ENCODE data around the gene HAUS3.

HAUS3 gene

DNA sequence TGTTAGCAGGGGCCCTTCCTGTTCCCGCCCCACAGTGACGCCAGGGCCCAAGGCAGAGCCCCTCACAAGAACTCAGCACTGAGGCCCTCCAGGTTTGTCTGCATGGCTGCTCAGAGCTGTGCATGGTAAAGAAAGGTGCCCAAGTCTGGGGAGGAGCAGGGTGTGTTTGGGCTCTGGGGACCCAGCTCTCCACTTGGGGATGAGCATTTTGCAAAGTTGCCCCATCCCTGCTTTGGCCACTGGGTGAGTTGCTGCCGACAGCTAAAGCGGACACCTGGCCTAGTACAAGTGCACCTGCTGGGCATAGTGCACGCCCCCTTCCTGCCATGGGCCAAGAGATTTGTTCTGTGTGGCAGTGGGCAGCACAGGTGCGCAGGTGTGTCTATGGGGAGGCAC is 22.0 kb upstream of the HAUS3 start:
- no peak for DNase-seq (ENCODE audit: low read depth)

DNA sequence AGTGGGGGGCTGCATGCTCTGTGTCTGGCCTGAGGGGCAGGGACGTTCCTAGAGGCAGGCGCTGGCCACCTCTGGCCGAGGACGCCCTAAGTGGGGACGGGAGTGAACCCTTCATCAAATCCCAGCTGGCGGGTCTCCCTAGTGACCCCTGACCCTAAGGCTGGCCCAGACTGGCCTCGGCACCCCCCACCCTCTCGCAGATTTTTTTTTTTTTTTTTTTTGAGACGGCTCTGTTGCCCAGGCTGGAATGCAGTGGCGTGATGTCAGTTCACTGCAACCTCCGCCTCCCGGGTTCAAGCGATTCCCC is 21.0 kb upstream of the HAUS3 start:
- no peak for DNase-seq (ENCODE audit: low read depth)

DNA sequence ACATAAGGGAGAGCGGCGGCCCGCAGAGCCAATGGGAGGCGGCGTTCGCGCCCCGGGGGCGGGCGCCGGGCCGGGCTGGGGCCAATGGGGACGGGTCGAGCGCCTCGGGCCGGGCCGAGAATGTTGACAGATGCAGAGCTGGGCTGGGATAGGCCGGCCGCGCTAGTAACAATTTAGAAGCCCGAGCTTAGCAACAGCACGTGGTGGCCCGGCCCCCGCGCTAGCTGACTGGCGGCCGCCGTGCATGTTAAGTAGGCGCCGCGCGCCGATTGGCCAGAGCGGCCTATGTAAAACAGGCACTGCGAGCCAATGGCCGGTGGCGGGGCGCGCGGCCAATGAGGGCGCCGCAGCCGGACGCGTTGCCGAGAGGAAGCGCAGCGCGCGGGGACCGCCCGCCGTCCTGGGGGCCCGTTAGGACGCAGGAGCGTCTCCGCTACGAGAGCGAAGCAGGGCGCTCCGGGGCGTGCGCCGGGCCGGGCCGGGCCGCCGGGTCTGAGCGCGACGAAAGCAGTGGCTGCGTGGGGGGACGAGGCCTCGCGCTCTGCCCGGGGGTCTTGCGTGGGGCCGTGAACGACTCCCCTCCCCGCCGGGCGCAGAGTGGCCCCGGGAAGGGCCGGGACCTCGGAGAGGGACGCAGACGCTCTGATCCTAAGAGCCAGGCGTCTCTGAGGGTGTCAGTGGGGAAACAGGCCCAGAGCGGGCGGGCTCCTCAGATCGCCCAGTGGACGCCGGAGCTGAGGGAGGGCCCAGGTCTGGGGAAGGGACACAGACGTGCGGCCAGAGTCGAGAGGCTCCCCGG is 20.4 kb upstream of the HAUS3 start:
- peak; percentile 100 for DNase-seq (ENCODE audit: low read depth)

DNA sequence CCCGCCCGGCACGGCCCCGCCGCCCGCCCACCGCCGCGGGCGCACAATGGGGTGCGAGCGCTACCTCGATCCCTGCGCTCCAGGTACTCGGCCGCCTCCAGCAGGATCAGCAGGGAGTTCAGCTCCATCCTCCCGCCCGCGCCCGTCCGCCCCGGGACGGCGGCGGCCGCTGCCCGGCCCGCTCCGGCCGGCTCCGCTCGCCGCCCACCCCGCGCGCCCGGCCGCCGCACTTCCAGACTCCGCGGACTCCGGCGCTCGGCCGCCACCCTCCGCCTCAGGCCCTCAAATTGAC is 19.9 kb upstream of the HAUS3 start, which contains the start of gene MXD4:
Gene MXD4 (minus strand): TSS at position 257 of the 292 bp plus-strand sequence. CDS start 129 bp downstream, at position 128.
- DNase-seq (ENCODE audit: low read depth), result no peak

DNA sequence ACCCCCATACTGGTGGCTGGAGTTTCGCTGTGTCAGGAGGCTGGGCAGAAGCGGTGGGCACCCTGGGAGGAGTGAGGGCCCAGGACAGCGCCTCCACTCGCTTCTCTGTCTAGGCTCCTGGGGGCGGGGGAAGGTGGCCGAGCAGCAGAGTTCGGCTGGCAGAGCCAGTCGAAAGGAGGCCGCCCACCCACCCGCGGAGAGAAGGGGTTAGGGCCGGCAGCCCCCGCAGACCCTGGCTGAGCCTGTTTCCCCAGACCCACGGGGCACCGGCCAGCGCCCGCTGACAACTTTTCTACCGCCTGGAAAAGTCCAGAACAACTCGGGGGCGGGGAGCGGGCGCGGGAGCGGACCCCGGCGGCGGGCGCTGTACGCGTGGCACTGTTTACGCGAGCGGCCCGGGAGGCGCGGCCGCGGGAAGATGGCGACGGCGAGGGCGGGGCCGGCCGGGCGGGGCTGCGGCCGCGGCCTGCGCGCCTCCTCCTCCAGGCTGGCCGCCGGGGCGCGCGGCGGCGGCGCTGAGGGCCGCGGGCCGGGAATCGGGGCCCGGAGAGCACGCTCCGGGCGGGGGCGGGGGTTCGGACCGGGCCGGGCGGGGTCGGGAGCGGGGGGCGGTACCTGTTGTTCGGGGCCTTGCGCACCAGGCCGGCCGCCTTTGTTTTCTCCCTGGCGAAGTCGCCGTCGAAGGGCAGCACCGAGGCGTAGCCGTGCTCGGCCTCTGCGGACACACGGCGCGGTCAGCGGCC is 19.4 kb upstream of the HAUS3 start:
- peak; percentile 66 for DNase-seq (ENCODE audit: low read depth)

DNA sequence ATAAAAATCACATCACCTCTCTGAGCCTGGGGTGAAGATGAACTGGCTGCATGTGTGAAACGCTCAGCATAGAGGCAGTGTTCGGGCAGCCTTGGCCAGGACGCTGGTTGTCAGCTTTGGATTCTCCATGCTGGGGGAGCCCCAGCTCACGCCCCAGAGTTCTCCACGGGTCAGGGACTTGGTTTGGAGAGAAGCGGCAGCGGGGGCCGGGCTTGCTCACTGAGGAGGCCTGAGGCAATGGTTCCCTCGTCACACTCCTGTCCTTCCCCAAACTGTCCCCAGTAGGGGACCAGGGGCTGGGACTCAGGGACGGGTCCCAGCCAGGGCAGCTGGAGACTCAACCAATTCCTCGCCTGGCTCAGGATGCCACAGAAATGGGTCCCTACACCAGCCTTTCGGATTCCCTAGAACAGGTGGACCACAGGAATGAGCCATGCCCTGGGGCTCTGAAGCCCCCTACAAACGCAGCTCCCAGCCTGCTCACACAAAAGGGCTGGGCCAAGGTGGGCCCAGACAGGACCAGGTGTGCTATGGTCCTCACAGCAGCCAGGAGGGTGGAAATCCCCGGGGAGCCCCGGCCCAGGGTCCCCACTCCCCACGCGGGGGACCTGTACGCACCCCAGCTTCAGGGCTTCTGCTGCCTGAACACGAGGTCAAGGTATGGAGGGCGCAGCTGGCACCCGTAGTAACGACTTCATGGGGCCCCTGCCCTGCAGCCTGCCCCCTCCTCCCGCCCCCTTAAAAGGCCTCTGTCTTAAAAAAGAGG is 18.6 kb upstream of the HAUS3 start:
- DNase-seq (ENCODE audit: low read depth), result peak; percentile 9

DNA sequence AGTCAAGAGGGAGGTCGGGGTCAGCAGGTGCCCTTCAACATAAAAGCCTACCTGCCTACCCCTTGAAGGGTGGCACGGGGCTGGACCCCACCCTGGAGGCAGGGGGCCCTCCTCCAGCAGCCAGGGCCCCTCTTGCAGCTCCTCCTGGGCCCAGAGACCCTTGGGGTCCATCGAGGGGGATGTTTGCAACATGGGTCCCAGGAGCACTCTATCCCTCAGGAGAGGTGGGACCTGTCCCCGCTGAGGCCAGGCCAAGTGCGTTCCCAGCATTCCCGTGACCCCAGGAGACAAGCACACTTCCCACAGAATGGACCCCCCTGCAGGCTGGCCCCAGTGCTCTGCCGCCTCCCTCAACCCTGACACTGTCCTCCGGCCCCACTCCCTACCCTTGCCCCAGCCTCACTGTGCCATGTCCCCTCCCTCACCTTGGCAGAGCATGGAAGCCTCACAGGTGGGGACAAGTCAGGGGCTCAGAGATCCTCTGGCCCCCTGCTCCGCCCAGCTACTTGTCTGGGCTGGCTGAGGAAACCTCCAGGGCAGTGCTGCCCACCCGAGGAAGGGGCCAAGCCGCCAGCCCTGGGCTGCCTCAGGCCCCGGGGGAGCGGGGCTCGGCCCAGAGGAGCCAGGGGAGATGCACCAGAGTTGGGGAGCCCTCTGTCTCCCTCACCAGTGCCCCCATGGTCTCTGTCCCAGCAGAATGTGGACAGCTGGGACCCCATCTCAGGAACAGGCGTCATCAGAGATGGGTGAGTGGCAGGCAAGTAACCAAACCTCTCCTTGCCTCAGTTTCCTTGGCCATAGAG is 17.8 kb upstream of the HAUS3 start:
- no peak for DNase-seq (ENCODE audit: low read depth)

DNA sequence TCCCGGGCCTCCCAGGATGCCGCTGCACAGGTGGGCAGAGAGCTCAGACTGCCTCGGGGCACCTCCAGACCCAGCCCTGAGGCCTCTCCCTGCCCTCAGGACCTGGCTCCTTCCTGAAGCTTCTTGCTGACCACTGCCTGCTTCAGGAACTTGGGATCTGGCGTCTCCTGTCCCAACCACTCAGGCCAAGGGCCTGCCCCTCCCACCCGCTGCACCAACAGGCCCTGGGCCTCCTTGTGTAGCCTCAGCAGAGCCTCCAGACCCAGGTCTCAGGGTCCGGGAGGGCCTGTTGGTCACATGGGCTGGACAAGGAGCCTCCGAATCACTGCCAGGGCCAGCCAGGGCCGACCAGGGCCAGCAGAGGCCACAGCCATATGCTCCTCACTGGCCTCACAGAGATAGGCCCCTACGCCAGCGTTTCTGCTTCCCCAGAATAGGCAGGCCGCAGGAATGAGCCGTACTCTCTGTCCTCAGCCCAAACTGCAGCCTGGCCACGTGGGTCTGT is 17.2 kb upstream of the HAUS3 start:
- DNase-seq (ENCODE audit: low read depth), result no peak

DNA sequence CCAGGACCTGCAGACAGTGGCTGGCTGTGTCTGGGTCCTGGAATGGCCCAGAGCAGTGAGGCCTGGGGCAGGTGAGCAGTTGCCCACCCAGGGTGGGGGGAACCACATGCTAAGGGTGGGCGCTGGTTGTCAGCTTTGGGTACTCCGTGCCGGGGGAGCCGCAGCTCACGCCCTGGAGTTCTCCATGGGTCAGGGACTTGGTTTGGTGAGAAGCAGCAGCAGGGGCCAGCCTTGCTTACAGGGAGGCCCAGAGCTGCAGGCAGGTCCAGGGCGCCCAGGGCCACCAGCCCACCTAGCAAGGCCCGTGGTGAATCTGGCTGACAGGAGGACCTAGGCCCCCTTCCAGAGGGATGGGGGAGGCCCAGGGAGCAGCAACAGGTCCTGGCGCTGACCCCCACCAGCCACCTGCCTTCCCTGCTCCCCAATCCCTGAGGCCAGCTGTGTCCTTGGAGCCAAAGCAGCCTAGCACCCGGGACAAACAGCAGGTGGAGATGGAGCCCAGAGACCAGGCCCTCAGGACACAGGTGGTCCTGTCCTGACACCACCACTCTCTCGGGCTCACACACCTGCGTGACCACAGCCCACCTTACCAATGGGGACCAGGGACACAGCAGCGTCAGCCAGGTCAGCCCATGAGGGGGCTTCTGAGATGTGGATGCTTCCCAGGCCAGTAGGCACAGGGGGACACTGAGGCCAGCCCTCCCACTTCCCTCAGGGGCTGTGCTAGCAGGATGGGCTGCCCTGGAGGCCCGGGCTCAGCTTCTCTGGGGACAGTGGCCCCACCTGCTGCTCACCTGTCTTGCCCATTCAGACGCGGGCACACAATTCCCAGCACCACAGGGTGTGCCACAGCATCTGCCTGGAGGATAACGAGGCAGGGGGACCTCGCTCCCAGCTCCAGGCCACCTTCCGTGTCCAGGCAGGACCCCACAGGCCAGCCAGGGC is 16.4 kb upstream of the HAUS3 start:
- DNase-seq (ENCODE audit: low read depth), result no peak

DNA sequence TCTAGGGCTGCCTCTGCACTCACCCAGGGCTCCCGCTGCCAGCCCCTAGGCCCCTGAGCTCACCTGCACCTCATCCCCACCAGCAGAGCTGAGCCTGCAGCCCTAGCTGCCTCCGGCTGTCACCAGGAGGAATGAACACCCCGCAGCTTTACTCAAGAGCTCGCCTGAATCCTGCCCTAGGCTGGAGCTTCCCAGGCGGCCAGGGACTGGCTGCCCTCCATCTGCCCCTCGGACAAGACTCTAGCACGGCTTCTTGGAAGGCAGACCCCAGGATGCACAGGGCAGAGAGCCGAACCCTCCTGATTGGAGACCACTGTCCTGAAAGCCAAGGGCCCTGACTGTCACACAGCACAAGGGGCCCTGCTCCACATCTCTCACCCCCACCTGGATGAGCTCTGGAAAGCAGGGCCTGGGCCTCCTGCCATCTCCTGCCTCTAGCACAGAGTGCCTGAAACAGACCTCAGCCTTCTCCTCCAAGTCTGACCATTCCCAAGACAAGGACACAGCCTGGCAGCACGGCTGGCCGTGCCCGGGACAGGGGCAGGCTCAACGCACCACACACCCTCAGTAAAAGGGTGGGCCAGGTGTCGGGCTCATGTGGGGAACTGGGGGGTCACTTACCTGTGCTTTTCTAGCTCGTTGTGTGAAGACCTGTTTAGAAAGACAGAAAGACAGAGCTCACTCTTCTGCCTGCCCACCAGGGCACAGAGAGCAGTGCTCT is 15.6 kb upstream of the HAUS3 start:
- no peak for DNase-seq (ENCODE audit: low read depth)

DNA sequence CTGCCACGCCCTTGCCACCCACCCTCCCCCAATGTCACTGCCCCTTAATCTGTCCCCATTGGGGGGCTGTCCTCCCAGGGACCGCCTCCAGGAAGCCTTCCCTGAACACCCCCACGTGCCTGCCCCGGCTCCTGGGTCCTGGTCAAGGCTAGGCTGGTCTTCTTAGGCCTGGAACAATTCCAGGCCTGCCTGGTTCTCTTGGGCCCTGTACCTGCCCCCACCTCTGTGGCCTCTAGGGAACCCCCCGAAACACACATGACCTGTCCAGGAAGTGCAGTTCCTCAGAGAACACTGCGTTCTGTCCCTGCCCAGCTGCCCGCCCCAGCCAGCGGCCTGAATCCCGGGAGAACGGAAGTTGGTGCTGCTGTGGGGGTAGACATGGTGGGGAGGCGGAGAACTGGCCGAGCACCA is 14.9 kb upstream of the HAUS3 start:
- DNase-seq (ENCODE audit: low read depth), result no peak

DNA sequence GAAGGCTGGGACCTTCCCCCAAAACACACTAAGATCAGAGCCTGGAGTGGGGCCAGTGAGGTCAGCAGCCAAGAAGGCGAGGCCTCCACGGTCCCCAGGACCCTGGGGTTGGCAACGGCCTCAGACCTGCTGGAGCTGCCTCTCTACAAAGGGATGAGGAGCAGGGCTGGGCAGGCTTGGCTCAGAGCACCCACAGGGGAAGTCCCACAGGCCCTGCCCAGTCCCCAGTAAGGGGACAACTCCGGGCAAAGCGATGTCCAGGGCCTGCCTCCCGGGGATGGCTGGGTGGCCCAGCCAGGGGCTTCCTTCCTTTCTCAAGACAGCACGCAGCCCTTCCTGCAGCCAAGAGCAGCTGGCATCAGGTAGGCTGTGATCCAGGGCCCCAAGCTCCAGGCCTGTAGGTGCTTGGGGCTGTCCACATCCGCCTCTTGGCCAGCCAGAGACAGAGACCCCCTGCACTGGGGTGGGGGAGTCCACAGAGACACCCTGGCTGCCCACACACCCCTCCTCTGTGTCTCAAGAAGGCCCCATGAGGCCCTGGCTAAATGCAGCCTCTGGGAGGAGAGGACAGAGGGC is 14.3 kb upstream of the HAUS3 start:
- DNase-seq (ENCODE audit: low read depth), result no peak

DNA sequence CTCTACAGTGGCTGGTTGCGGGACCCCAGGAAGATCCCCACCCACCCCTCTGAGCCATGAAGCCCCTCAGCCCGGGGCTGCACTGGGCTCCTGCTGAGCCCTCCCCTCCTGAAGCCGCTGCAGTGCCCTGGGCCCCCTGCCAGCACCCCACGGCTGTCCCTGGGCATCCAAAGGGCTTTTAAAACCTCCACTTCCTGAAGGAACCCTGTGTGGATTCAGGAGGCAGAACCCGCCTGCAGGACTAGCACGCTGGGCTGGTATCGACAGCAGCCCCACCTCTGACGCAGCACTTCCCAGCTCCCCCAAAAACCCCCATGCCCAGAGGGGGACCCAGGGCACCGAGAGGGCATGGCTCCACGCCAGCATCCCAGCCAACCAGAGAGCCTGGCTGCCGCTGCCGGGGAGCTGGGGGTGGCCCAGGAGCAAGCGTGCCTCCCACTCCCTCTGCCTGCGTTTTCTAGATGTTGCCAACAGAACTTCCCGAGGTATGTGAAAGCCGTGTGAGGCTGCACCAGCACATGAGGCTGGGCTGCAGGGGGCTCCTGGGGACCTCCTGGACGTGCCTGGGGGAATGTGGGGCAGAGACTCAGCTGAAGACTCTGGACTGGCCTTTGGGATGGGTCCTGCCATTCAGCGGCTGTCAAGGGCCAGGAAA is 13.7 kb upstream of the HAUS3 start:
- DNase-seq (ENCODE audit: low read depth), result no peak

DNA sequence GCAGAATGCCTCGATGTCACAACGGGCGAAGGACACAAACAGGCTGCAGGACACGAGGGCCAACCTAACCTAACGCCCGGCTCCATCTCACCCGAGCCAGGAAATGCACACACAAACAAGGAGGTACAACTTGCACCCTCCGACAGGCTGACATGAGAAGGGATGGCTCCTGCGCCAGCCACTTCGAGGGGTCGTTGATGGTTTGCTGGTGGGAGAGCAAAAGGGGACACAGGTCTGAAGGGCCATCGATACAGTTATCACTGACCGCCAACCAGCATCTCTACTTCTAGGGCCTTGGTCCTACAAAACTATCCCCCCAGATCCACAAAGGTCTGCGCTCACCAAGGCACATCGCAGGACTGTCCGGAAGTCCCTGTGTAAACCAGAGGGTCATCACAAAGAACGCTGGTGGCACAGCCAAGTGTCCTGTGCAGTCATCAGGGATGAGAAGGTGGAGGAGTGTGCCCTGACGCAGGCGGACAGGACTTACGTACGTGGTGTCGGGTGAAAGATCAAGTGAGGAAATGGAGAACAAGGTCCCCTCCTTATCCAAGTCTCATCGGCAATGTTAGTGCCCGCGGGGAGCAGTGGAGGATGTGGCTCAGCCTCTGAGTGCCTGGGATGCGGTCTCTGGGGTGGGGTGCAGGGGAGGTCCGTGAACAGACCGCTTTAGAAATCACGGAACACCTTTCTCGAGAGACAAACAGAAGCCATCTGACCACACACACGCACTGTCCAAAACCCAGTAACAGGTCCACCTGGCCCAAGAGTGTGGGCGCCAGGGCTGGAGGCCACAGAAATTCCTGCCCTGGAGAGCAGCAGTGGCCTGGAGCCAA is 13.0 kb upstream of the HAUS3 start:
- no peak for DNase-seq (ENCODE audit: low read depth)

DNA sequence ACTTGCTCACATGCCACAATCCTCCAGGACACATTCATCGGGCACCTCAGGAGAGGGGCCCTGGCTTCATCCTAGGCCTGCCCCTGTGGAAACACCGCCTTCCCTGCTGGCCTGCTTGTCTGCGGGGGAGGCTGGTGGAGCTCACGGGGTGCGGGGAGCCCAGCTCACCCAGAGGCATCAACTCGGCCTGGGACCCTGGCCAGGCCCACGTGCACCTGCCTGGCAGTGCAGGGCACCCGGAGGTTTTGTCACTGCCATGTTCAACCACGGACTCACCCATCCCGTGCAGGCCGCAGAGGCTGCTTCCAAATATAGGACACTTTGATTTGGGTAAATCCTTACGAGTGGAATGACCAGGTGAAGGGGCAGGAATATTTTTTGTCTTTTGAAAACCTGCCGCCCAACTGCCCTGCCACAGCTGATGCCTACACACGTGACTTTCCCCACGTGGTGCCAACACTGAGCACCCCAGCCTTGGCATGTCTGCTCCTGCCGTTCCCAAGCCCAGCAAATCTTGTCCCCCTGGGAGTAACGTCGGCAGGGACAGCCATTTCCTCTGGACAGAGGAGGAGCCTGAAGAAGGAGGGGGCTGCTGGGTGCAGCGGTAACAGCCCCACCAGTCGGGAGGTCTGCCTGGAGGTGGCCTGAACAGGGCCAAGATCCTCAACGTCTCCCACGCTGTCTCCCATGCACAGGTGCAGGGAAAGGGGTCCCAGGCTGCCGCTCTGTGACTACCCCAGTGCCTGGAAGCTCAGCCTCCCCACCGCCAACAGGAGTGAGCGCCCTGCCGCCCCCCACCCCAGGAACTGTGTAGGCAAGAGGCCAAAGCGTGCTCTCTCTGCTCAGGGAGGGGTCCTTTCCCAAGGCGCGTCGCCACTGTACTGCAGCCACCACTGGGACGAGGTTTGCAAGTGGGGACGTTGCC is 11.5 kb upstream of the HAUS3 start:
- DNase-seq (ENCODE audit: low read depth), result no peak

DNA sequence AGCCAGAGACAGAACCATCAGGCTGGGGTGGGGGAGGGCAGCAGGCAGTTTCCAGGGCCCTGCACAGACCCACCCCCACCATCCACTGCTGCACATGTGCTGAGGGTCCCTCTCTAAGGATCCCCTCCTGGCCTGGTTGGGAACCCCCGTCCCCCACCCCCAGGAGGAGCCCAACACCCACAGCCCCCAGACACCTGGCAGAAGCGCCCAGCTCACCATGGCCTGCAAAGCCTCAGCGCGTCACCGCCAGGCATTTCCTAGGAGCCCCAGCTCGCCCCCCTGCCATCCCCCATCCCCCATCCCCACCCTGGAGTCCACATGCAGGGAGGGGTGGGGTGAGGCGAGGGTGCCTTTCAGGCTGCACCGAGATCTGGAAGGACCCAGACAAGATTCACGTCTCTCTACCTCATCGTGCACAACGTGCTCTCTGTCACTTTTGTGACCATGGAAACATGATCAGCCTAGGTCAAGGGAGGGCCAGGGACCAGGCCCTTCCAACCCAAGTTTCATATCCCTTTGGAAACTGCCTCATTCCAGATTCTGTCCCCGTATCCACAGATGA is 10.7 kb upstream of the HAUS3 start:
- no peak for DNase-seq (ENCODE audit: low read depth)

All from EH (cell line).